Activated T-helper 2 cell treated with anti-CD3 and anti-CD28 coated beads, Interferon-gamma antibody, Interleukin-2, Interleukin-4, amounts not matched to agents 10 μg/mL and 5 μg/mL and 100 μg/mL, durations not matched to agents 14 hours and 24 hours and 36 hours (primary cell): ENCODE data around the gene ZBTB39. TPM values are rescaled to one million over a fixed set of nuclear protein-coding genes. Genes with fewer than 3 reads are reported as not detected.
"Not testable (repeated sequence)": the region's sequence is repeated elsewhere in the genome, so short reads cannot be mapped to it uniquely, and the experiment has no call there.

Experiments
- DNase-seq: peaks from one replicate; pipeline ENCODE4 v3.0.0; 2021; ENCODE audit warnings: low spot score
- H3K27ac Mint-ChIP-seq: one replicate; pipeline ENCODE4 v1.8.0; 2021; ENCODE audit warnings: mixed read lengths
- H3K27me3 Mint-ChIP-seq: one replicate; pipeline ENCODE4 v1.8.0; 2021; ENCODE audit warnings: low read depth, mixed read lengths
- H3K36me3 Mint-ChIP-seq: one replicate; pipeline ENCODE4 v1.8.0; 2021; ENCODE audit warnings: low read depth, mixed read lengths
- H3K4me1 Mint-ChIP-seq: one replicate; pipeline ENCODE4 v1.8.0; 2021; ENCODE audit warnings: low read depth, mixed read lengths
- H3K4me3 Mint-ChIP-seq: one replicate; pipeline ENCODE4 v1.8.0; 2021; ENCODE audit warnings: low read depth, mild to moderate bottlenecking, moderate library complexity, mixed read lengths
- H3K9me3 Mint-ChIP-seq: one replicate; pipeline ENCODE4 v1.8.0; 2021; ENCODE audit warnings: mixed read lengths
- intact Hi-C: fragments of 100-400 bp; cut with micrococcal nuclease; formaldehyde crosslinking; loops from one replicate; pipeline ENCODE4 v1.15.1; 2023
- total RNA-seq: library from RNA; stranded (reverse); gene quantifications from 2 replicates; pipeline ENCODE4 v1.2.3, GENCODE V29; 2022

Gene ZBTB39
- total RNA-seq, 1 donor from 2014 or later, result 10.6 TPM

DNA sequence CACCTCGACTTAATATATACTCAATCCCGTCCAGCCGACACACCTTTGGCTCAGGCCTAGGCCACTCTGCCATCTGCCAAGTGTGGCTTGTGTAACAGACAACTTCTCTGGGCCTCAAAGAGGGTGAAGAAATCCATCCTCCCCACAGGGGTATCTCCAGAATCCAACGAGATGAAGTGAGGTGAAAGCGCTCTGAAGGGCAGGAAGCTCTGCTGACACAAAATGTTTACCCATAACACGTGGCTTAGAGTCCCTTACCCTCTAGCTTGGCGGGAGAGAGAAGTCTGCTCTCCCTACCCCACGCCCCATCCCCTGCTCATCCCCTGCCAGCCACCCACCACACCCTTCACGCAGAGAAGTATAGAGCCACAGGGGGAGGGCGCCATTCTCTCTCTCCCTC, 13.0 kb downstream of the ZBTB39 start:
- Mint-ChIP-seq H3K36me3 (peaks cover 10% of the 10 kb centered on the region), H3K9me3 (no peaks in the 10 kb centered on the region), H3K4me3 (no peak overlapping the region), H3K27me3 (peaks cover 5% of the 10 kb centered on the region), H3K27ac (no peak overlapping the region), H3K4me1 (peaks cover 10% of the 10 kb centered on the region)
- no peak for DNase-seq
- intact Hi-C loops, result no loop called here

DNA sequence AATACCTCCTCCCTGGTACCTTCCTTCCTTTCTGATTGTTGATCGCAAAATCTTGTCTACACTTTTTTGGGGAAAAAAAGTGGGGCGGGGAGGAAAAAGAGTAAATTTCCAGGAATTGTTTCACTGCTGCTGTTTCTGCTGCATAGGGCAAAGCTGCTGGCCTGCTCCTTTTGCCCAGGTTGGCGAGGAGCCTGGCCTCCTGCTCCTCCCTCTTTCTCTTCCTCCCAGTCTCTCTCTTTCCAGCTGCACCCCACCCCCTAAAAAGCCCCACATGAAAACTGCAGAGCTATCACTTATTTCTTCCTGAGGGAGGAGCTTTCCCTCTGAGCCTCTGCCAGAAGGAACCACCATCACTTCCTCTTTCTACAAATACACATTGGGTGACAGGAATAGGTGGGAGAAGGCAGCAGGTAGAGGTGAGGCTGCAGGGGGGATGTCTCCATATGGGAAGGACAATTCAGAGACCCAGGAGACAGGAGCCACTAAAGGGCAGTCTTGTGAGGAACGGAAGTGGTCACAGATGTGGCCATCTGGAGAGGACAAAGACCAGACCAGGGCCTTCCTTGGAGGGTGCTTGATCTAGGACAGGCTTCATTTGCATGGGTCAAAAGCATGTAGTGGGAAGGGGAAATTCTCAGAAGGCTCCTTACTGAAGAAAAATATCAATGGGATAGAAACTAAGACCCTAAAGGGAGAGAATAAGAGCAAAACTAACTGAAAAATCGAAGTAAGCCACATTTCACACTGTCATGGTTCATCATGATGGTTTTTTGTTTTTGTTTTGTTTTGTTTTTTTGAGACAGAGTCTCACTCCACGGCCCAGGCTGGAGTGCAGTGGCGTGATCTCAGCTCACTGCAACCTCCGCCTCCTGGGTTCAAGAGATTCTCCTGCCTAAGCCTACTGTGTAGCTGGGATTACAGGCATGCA, 14.8 kb downstream of the ZBTB39 start:
- no peak overlapping the region for H3K27ac Mint-ChIP-seq
- intact Hi-C loops, result no loop called here
- H3K9me3 Mint-ChIP-seq, result no peaks in the 10 kb centered on the region
- DNase-seq, result no peak
- H3K27me3 Mint-ChIP-seq, result peaks cover 6% of the 10 kb centered on the region
- H3K4me3 Mint-ChIP-seq, result no peak overlapping the region
- H3K36me3 Mint-ChIP-seq, result peaks cover 3% of the 10 kb centered on the region
- peaks cover 12% of the 10 kb centered on the region for H3K4me1 Mint-ChIP-seq

DNA sequence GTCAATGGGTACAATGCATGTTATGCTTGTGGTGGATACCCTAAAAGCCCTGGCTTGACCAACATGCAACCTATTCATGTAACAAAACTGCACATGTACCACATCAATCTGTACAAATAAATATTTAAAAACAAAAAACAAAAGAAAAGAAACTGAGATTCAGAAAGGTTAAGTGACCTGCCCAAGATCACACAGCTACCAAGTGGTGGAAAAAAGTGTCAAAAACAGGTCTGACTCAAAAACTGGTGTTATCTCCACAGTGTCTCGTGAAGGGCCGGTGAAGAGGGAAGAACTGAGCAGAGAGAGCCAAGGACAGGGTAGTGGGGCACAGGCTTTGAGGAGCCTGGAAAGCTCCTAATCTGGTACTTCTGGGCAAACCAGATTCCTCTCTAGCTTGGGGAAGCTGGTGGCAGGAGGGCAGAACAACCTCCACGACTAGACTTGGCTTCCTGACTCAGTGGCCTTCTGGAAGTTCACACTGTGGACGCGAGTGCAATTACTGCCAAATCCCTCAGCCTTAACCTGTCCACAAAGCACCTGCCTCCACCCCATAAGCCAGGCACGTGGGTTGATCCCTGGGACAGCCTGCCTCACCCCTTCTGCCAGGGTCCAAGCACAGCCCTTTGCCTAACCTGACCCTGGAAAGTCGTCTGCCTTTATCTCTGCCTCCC, 15.6 kb downstream of the ZBTB39 start:
- Mint-ChIP-seq H3K4me3 (no peak overlapping the region), H3K27me3 (peaks cover 6% of the 10 kb centered on the region), H3K36me3 (no peaks in the 10 kb centered on the region), H3K27ac (no peak overlapping the region), H3K4me1 (peaks cover 12% of the 10 kb centered on the region), H3K9me3 (no peaks in the 10 kb centered on the region)
- intact Hi-C loops, result no loop called here
- no peak for DNase-seq

DNA sequence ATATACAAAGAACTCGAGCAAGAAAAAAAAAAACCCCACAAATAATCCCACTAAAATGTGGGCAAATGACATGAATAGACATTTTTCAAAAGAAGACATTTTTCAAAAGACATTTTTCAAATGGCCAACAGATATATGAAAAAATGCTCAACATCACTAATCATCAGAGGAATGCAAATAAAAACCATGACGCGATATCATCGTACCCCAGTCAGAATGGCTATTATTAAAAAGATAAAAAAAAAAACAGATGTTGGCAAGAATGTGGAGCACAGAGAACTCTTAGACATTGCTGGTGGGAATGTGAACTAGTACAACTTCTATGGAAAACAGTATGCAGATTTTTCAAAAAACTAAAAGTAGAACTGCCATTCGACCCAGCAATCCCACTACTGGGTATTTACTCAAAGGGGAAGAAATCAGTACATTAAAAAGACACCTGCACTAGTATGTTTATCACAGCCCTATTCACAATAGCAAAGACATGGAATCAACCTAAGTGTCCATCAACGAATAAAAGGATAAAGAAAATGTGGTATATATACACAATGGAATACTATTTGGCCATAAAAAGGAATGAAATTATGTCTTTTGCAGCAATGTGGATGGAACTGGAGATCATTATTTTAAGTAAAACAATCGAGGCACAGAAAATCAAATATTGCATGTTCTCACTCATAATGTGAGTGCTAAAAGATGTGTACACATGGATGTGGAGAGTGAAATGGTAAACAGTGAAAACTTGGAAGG, 16.3 kb downstream of the ZBTB39 start:
- peaks cover 6% of the 10 kb centered on the region for H3K27me3 Mint-ChIP-seq

DNA sequence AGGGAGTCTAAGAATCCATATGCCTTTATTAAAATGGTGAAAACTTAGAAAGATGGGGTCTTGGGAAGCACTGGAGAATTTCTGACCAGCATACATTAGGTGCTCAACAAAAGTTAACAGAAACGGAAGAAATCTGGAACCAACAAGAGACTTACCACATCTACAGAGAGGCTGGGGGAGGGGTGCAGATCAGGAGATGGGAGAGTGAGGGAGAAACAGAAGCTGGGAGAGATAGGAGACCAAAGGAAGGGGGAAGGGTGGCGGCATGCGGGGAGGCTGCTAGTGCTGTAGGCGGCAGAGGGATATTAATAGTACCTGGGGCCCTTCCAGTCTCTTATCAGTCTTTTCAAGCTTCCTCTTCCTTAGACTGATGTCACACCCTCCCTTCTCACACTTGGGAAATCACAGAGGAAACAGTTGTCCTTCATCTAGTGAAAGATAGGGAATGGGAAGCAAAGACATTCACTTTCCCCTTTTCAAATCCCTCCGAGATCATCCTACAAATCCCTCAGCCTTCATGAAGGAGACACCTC, 18.1 kb downstream of the ZBTB39 start:
- Mint-ChIP-seq H3K27ac (no peak overlapping the region), H3K9me3 (no peaks in the 10 kb centered on the region), H3K36me3 (no peaks in the 10 kb centered on the region), H3K4me1 (peaks cover 12% of the 10 kb centered on the region), H3K27me3 (peaks cover 6% of the 10 kb centered on the region), H3K4me3 (no peak overlapping the region)
- intact Hi-C loops, result loop anchor here (5.0 kb wide), 1 partner anchor 151 kb away; no protein-coding TSS in a partner anchor
- DNase-seq, result no peak

More for the DNA sequence above, 16.3 kb downstream of the ZBTB39 start:
- no peak for DNase-seq
- Mint-ChIP-seq H3K4me1 (peaks cover 12% of the 10 kb centered on the region), H3K9me3 (no peaks in the 10 kb centered on the region), H3K27ac (no peak overlapping the region), H3K36me3 (no peaks in the 10 kb centered on the region), H3K4me3 (no peak overlapping the region)
- intact Hi-C loops, result loop anchor here (5.0 kb wide), 1 partner anchor 153 kb away; no protein-coding TSS in a partner anchor

DNA sequence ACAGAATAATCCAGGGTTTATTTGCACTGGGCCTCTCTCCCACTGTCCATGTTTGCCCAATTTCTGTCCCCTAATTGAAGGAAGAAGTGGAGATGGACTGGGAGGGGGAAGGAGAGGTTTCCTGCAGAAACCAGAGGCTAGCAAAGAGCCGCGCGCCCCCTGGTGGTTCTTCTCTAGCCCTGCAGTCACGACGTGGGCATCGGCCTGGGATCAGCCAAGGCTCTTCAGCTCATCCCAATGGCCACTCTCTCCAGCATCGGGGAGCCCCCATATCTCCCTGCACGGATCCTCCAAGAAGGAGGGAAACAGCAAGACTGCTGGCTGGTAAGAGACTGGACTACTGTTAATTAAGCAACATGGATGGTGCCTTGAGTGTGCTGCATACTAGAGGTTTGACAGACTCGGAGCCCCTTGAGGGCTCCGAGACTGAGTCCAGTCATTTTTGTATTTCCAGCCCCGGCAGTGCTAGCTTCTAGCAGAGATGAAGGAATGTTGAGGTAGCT, 18.7 kb downstream of the ZBTB39 start:
- DNase-seq, result peak; percentile 59
- H3K36me3 Mint-ChIP-seq, result no peaks in the 10 kb centered on the region
- no peaks in the 10 kb centered on the region for H3K9me3 Mint-ChIP-seq

DNA sequence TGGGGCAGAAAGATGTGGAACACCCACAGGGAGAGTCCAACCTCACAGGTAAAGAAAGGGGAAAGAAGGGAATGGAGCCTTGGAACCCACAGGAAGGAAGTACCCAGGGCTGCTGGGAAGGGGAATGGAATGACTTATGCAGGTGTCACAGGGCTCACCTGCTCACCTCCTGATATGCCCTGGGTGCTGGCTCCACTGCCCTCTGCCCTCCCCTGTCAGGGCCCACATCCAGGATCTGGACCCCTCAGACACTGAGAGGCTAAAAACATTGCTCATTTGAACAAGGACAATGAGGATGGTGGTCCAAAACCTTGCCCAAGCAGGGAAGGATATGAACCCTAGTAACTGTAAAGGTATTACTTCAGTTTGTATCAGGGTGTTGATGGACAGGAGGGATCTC, 19.3 kb downstream of the ZBTB39 start:
- no peak for DNase-seq
- H3K4me1 Mint-ChIP-seq, result peaks cover 12% of the 10 kb centered on the region
- H3K27ac Mint-ChIP-seq, result no peak overlapping the region
- H3K4me3 Mint-ChIP-seq, result no peak overlapping the region
- H3K36me3 Mint-ChIP-seq, result no peaks in the 10 kb centered on the region
- H3K9me3 Mint-ChIP-seq, result no peaks in the 10 kb centered on the region
- H3K27me3 Mint-ChIP-seq, result peaks cover 6% of the 10 kb centered on the region
- intact Hi-C loops, result loop anchor here (1.0 to 5.0 kb wide), 2 partner anchors 150 to 230 kb away; no protein-coding TSS in a partner anchor

More for the DNA sequence above, 18.7 kb downstream of the ZBTB39 start:
- no peak overlapping the region for H3K4me3 Mint-ChIP-seq
- H3K27ac Mint-ChIP-seq, result no peak overlapping the region
- peaks cover 12% of the 10 kb centered on the region for H3K4me1 Mint-ChIP-seq
- intact Hi-C loops, result loop anchor here (1.0 to 5.0 kb wide), 2 partner anchors 150 to 230 kb away; no protein-coding TSS in a partner anchor
- H3K27me3 Mint-ChIP-seq, result peaks cover 6% of the 10 kb centered on the region

DNA sequence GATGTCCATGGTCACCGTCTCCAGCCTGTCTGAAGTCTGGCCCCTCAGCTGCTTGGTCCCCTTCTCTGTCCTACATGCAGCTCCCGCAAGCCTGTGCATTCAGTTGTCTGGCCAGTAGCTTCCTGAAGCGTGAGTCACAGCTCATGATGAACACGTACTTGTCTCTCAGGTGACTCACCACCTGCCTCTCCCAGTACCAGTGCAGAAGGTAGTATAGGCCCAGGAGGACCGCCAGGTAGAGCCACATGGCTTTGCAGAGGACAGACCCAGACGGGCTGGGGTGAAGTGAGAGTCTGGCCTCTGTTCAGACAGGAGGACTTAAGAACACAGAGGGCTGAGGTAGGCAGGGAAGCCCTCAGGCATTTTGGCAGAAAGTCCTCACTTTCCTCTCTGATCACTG, 20.6 kb downstream of the ZBTB39 start:
- not testable (repeated sequence) for H3K4me1 Mint-ChIP-seq, H3K9me3 Mint-ChIP-seq, H3K27me3 Mint-ChIP-seq, DNase-seq, H3K36me3 Mint-ChIP-seq, H3K4me3 Mint-ChIP-seq, H3K27ac Mint-ChIP-seq
- intact Hi-C loops, result loop anchor here (5.0 kb wide), 1 partner anchor 148 kb away; no protein-coding TSS in a partner anchor

DNA sequence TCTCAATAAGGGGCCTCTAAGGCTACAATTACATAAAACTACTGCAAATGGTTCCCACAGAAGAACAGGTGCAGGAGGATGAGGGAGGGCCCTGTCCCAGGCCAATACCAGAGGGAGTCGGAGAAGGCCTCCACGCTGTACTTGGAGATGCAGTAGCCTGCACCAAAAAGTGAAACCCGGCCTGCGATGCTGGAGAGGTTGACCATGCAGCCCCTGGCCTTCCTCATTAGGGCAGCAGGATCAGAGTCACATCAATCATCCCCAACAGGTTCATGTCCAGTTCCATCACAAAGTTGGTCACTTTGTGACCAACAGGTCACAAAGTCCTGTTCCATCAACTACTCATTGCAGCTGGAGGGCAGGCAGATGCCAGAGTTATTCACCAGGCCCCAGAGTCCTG, 23.0 kb downstream of the ZBTB39 start:
- peaks cover 4% of the 10 kb centered on the region for H3K4me1 Mint-ChIP-seq
- H3K27me3 Mint-ChIP-seq, result peaks cover 1% of the 10 kb centered on the region
- intact Hi-C loops, result no loop called here
- H3K36me3 Mint-ChIP-seq, result no peaks in the 10 kb centered on the region
- no peak overlapping the region for H3K27ac Mint-ChIP-seq
- no peaks in the 10 kb centered on the region for H3K9me3 Mint-ChIP-seq
- no peak overlapping the region for H3K4me3 Mint-ChIP-seq
- DNase-seq, result no peak

DNA sequence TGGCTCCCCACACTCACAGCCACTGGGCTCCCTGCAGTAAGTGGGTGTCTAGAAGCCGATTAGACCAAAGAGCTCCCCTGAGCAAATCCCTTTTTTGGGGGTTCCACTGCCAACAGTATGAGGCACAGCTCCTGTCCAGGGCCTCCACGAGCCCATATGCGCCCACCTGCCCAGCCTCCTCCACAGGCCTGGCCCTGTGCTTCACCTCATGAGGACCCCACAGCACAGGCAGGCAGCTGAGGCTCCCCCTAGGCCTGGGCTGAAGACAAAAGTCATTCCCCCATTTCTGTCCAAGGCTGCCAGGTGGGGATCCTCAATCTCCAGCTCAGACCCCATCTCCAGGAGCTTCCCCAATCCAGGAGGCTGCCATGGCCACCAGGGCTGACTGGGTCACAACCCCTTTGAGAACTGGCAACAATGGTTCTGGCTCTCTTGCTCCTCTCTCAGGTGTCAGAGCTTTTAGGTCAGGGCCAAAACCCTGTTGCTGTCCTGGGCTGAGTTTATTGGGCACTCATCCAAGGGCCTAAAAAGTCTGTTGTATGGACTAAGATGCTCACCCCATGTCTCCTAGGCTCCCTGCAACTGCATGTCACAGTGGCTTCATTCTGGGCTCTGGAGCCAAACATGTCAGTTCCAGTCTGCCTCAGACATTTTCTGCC, 23.6 kb downstream of the ZBTB39 start:
- H3K36me3 Mint-ChIP-seq, H3K4me1 Mint-ChIP-seq, H3K27ac Mint-ChIP-seq, intact Hi-C loops, H3K9me3 Mint-ChIP-seq, DNase-seq, H3K4me3 Mint-ChIP-seq, H3K27me3 Mint-ChIP-seq: not testable (repeated sequence)

DNA sequence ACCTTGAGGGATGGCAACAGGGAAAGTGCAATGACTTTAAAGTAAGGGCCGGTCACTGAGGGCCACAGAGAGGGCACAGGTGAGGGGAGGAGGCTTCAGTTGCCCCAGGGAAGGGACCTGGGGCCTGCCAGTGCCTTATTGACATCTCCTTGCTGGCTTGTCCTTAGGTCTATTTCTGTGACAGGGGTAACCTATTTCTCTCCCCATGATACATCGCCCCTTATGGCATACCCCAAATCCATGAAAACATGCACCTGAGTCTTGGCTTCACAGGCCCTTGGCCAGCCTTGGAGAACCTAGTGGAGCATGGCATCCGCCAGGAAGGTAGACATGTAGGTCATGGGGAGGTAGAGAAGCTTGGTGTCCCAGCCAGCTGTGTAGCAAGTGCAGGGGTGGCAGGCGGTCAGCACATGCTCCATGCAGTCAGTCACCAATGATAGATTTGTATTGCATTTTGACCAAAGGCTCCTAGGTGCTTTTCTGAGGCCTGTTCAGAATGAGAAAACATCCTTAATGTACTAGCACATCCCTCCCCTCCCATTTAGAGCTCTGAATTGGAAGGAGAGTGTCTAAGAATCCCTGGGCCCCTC, 25.3 kb downstream of the ZBTB39 start:
- Mint-ChIP-seq H3K27me3 (no peaks in the 10 kb centered on the region), H3K4me3 (no peak overlapping the region), H3K4me1 (no peaks in the 10 kb centered on the region), H3K36me3 (no peaks in the 10 kb centered on the region), H3K27ac (no peak overlapping the region), H3K9me3 (no peaks in the 10 kb centered on the region)
- intact Hi-C loops, result no loop called here
- no peak for DNase-seq
